H7 (cell line): ENCODE measurements around the gene PRR13. TPM values are rescaled to one million over a fixed set of nuclear protein-coding genes. Genes with fewer than 3 reads are reported as not detected.

Experiments used
- DNase-seq: peaks from one replicate; pipeline ENCODE4 v3.0.0; 2012
- H3K27me3 ChIP-seq: 2 replicates; pipeline ENCODE4 v1.6.0; 2011; ENCODE audit warnings: mild to moderate bottlenecking, low read length; ENCODE audit not compliant: control insufficient read depth, insufficient read depth
- H3K36me3 ChIP-seq: replicated peaks from 2 replicates; pipeline ENCODE4 v1.5.1; 2011; ENCODE audit warnings: low read length; ENCODE audit not compliant: control insufficient read depth, insufficient read depth
- H3K4me3 ChIP-seq: 2 replicates; pipeline ENCODE4 v1.5.1; 2011; ENCODE audit warnings: low read depth, mild to moderate bottlenecking, control low read depth, low read length, moderate library complexity; ENCODE audit not compliant: insufficient read depth
- total RNA-seq: library from RNA; depleted of rRNA; stranded (reverse); fragments of >200 nt; shearing (Covaris generic); gene quantifications from 2 replicates; pipeline ENCODE4 v1.2.3, GENCODE V29; 2014

PRR13 gene
- total RNA-seq, 1 experiment from 2014 or later = 130 TPM

GRCh38 chr12:53453953-53454640 lies 12.6 kb downstream of the PRR13 start:
- H3K36me3 ChIP-seq = peaks cover 43% of the 10 kb centered on the region
- H3K27me3 ChIP-seq = no peaks in the 10 kb centered on the region
- no peak overlapping the region for H3K4me3 ChIP-seq
- DNase-seq = no peak

- no peaks in the 10 kb centered on the region for H3K27me3 ChIP-seq
- no peak overlapping the region for H3K4me3 ChIP-seq
- peaks cover 47% of the 10 kb centered on the region for H3K36me3 ChIP-seq
- DNase-seq = no peak
Measured at GRCh38 chr12:53454707-53455106, 13.2 kb downstream of the PRR13 start.

GRCh38 chr12:53456654-53457366 lies 15.3 kb downstream of the PRR13 start:
- H3K27me3 ChIP-seq = no peaks in the 10 kb centered on the region
- H3K4me3 ChIP-seq = no peak overlapping the region
- no peak for DNase-seq
- H3K36me3 ChIP-seq = peaks cover 65% of the 10 kb centered on the region

GRCh38 chr12:53459097-53459496 lies 17.6 kb downstream of the PRR13 start:
- H3K36me3 ChIP-seq = peaks cover 83% of the 10 kb centered on the region
- no peak for DNase-seq

GRCh38 chr12:53461059-53461458 lies 19.5 kb downstream of the PRR13 start:
- H3K27me3 ChIP-seq = no peaks in the 10 kb centered on the region

More at GRCh38 chr12:53459097-53459496, 17.6 kb downstream of the PRR13 start:
- H3K27me3 ChIP-seq = no peaks in the 10 kb centered on the region
- no peak overlapping the region for H3K4me3 ChIP-seq

GRCh38 chr12:53461591-53461990 lies 20.1 kb downstream of the PRR13 start:
- no peak for DNase-seq

More at GRCh38 chr12:53461059-53461458, 19.5 kb downstream of the PRR13 start:
- Histone ChIP-seq H3K36me3 (peaks cover 81% of the 10 kb centered on the region), H3K4me3 (no peak overlapping the region)
- no peak for DNase-seq

GRCh38 chr12:53462935-53463334 lies 21.4 kb downstream of the PRR13 start:
- H3K27me3 ChIP-seq = no peaks in the 10 kb centered on the region
- H3K4me3 ChIP-seq = no peak overlapping the region
- no peak for DNase-seq
- peaks cover 85% of the 10 kb centered on the region for H3K36me3 ChIP-seq

More at GRCh38 chr12:53461591-53461990, 20.1 kb downstream of the PRR13 start:
- Histone ChIP-seq H3K27me3 (no peaks in the 10 kb centered on the region), H3K36me3 (peaks cover 83% of the 10 kb centered on the region), H3K4me3 (no peak overlapping the region)

GRCh38 chr12:53463802-53464560 lies 22.4 kb downstream of the PRR13 start:
- H3K36me3 ChIP-seq = peaks cover 86% of the 10 kb centered on the region
- H3K27me3 ChIP-seq = no peaks in the 10 kb centered on the region
- no peak for DNase-seq
- no peak overlapping the region for H3K4me3 ChIP-seq

- H3K36me3 ChIP-seq = peaks cover 82% of the 10 kb centered on the region
Measured at GRCh38 chr12:53464685-53465418, 23.3 kb downstream of the PRR13 start.

GRCh38 chr12:53465679-53466078 lies 24.1 kb downstream of the PRR13 start:
- no peak overlapping the region for H3K4me3 ChIP-seq
- no peaks in the 10 kb centered on the region for H3K27me3 ChIP-seq
- no peak for DNase-seq
- peaks cover 76% of the 10 kb centered on the region for H3K36me3 ChIP-seq

More at GRCh38 chr12:53464685-53465418, 23.3 kb downstream of the PRR13 start:
- no peak overlapping the region for H3K4me3 ChIP-seq
- H3K27me3 ChIP-seq = no peaks in the 10 kb centered on the region
- DNase-seq = no peak

- Histone ChIP-seq H3K4me3 (no peak overlapping the region), H3K27me3 (no peaks in the 10 kb centered on the region), H3K36me3 (peaks cover 71% of the 10 kb centered on the region)
- no peak for DNase-seq
Measured at GRCh38 chr12:53466640-53467039, 25.1 kb downstream of the PRR13 start.

- DNase-seq = no peak
- H3K27me3 ChIP-seq = no peaks in the 10 kb centered on the region
- peaks cover 72% of the 10 kb centered on the region for H3K36me3 ChIP-seq
Measured at GRCh38 chr12:53467082-53467481, 25.5 kb downstream of the PRR13 start.

GRCh38 chr12:53467880-53468279 lies 26.3 kb downstream of the PRR13 start:
- DNase-seq = no peak
- Histone ChIP-seq H3K36me3 (peaks cover 68% of the 10 kb centered on the region), H3K27me3 (no peaks in the 10 kb centered on the region), H3K4me3 (no peak overlapping the region)

More at GRCh38 chr12:53467082-53467481, 25.5 kb downstream of the PRR13 start:
- H3K4me3 ChIP-seq = no peak overlapping the region

- peaks cover 65% of the 10 kb centered on the region for H3K36me3 ChIP-seq
- H3K27me3 ChIP-seq = no peaks in the 10 kb centered on the region
- DNase-seq = no peak
- no peak overlapping the region for H3K4me3 ChIP-seq
Measured at GRCh38 chr12:53468282-53468681, 26.7 kb downstream of the PRR13 start.
